Ascending aorta (tissue), 2 donors: ENCODE measurements around the gene PRLR. TPM values are rescaled to one million over a fixed set of nuclear protein-coding genes. Genes with fewer than 3 reads are reported as not detected.

ENCODE experiments used
- DNase-seq, 2 donors: peaks; one replicate each; pipeline ENCODE4 v3.0.0-alpha.2; 2019; ENCODE audit warnings: low spot score in 2 of 2
- H3K27ac ChIP-seq, 2 donors: fragments of 200-600 bp; sonication (generic); one replicate each; pipeline ENCODE4 v1.5.1; 2016 to 2017; ENCODE audit warnings: mild to moderate bottlenecking in 1 of 2
- H3K27me3 ChIP-seq: fragments of 200-600 bp; sonication (generic); one replicate; pipeline ENCODE4 v1.5.1; 2017
- H3K36me3 ChIP-seq, 2 donors: fragments of 200-600 bp; sonication (generic); one replicate each; pipeline ENCODE4 v1.5.1; 2016
- H3K4me1 ChIP-seq, 2 donors: fragments of 200-600 bp; sonication (generic); one replicate each; pipeline ENCODE4 v1.5.1; 2016 to 2017; ENCODE audit warnings: mild to moderate bottlenecking in 1 of 2
- H3K4me3 ChIP-seq, 2 donors: fragments of 200-600 bp; sonication (generic); one replicate each; pipeline ENCODE4 v1.5.1; 2016 to 2017; ENCODE audit warnings: mild to moderate bottlenecking in 1 of 2
- H3K9me3 ChIP-seq, 2 donors: fragments of 200-600 bp; sonication (generic); one replicate each; pipeline ENCODE4 v1.5.1; 2016
- intact Hi-C: fragments of 100-400 bp; cut with DNase I; formaldehyde crosslinking; loops from one replicate; pipeline ENCODE4 v1.15.1; 2023
- total RNA-seq: library from RNA; depleted of rRNA; stranded (reverse); fragments of >200 nt; gene quantifications from one replicate; pipeline ENCODE4 v1.1.0, GENCODE V29; 2016
- TF ChIP-seq, protein P1 (sequence below), 3 experiments: fragments of 200-600 bp in 2 of 3; fragments of 450-650 bp in 1 of 3; sonication (generic) in 2 of 3; IDR thresholded peaks; one replicate each; pipeline ENCODE4 v1.5.1; 2016 to 2019; ENCODE audit warnings: antibody characterized with exemption in 3 of 3, mild to moderate bottlenecking in 1 of 3, moderate library complexity in 1 of 3

PRLR gene
- total RNA-seq, 1 donor from 2014 or later: 0.43 TPM

DNA sequence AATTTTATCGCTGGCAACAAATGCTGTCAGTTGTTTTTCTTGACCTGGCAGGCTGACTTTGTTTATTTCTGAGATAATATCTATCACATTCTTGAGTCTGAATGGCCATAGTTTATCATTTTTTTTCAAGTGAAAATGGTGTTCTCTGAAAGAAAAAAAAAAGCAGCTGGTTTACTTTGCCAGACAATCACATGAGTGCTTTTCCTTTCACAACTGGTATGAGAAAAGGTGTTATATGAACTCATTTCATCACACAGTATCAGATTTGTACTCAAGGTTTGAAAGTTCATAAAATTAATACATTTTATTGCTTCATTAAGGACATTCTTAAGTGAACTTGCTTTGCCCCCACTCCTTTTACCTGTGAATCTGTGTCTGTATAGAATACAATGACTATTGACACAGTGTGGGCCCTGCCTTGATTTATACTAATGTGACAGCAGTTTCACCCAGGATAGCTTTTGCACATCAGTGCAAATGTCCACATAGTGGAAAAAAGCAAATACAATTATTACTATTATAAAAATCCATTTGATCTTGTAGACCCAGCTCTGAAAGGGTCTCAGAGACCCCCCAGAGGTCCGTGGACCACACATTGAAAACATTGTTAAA lies 33.1 kb upstream of the PRLR start:
- no peak for DNase-seq
- intact Hi-C loops: no loop called here
- Histone ChIP-seq H3K9me3 (no peaks in the 10 kb centered on the region), H3K4me3 (no peak overlapping the region), H3K27me3 (no peaks in the 10 kb centered on the region), H3K27ac (no peak overlapping the region), H3K4me1 (no peaks in the 10 kb centered on the region), H3K36me3 (no peaks in the 10 kb centered on the region)
- TF ChIP-seq, protein P1, sequence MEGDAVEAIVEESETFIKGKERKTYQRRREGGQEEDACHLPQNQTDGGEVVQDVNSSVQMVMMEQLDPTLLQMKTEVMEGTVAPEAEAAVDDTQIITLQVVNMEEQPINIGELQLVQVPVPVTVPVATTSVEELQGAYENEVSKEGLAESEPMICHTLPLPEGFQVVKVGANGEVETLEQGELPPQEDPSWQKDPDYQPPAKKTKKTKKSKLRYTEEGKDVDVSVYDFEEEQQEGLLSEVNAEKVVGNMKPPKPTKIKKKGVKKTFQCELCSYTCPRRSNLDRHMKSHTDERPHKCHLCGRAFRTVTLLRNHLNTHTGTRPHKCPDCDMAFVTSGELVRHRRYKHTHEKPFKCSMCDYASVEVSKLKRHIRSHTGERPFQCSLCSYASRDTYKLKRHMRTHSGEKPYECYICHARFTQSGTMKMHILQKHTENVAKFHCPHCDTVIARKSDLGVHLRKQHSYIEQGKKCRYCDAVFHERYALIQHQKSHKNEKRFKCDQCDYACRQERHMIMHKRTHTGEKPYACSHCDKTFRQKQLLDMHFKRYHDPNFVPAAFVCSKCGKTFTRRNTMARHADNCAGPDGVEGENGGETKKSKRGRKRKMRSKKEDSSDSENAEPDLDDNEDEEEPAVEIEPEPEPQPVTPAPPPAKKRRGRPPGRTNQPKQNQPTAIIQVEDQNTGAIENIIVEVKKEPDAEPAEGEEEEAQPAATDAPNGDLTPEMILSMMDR (IDR thresholded peaks at IDR 0.05): no peak

DNA sequence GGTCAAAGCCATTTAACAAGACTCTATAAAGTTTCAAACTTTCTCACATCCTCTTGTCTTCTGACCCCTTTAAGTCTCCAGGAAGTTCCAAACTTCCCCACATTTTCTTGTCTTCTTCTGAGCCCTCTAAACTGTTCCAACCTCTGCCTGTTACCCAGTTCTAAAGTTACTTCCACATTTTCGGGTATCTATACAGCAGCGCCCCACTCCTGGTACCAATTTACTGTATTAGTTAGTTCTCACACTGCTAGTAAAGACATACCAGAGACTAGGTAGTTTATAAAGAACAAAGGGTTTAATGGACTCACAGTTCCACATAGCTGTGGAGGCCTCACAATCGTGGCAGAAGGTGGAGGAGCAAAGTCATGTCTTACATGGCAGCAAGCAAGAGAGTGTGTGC lies 23.3 kb upstream of the PRLR start:
- H3K27me3 ChIP-seq: no peaks in the 10 kb centered on the region
- TF ChIP-seq, protein P1 (IDR thresholded peaks at IDR 0.05): no peak
- intact Hi-C loops: no loop called here

DNA sequence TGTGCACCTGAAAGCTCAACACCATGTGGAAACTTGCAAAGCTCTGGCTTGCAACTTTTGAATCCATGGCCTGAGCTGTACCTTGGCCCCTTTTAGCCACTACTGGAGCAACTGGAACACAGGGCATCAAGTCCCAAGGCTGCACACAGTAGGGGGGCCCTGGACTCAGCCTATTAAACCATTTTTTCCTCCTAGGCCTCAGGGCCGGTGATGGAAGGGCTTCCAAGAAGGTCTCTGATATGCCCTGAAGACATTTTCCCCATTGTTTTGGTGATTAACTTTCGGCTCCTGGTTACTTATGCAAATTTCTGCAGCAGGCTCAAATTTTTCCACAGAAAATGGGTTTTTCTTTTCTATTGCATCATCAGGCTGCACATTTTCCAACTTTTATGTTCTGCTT lies 22.7 kb upstream of the PRLR start:
- H3K4me3 ChIP-seq: no peak overlapping the region

More for the DNA sequence above, 23.3 kb upstream of the PRLR start:
- no peak for DNase-seq
- H3K4me3 ChIP-seq: no peak overlapping the region
- no peaks in the 10 kb centered on the region for H3K4me1 ChIP-seq
- no peaks in the 10 kb centered on the region for H3K36me3 ChIP-seq
- peaks cover 0 to 15% of the 10 kb centered on the region in 2 donors for H3K9me3 ChIP-seq
- H3K27ac ChIP-seq: no peak overlapping the region

DNA sequence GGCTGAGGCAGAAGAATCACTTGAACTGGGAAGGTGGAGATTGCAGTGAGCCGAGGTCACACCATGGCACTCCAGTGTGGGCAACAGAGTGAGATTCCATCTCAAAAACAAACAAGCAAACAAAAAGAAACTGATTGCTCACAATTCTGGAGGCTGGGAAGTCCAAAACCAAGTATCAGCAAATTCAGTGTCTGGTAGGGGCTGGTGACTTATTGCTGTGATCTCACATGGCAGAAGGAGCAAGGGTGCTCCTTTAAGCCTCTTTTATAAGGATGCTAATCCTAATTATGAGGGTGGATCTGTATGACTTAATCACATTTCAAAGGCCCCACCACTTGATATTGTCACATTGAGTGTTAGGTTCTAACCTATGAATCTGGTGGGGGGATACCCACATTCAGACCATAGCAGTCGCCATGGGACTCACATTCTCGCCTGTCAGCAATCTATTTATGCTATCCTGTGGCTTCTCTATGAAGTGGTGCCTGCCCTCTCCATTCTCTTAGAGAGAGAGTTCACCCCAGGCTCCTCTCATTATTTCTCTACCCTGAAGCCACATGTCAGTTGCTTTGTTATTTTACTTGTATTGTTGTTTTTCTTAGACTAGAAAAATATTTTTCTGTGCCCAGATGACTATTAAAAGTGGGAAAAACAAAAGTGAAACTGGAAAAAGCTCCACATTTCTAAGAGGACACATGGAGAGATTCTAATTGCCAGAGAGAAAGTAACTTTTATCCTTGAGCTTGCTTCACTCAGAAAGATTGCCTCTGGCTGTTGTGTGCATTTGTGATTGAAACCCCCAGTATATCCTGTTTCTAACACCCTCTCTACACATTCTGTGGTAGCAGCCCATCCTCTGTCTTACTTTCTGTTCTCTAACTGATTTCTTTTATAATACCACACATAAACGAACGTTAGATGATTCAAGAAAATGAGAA lies 18.8 kb upstream of the PRLR start:
- no peak for DNase-seq
- intact Hi-C loops: no loop called here
- Histone ChIP-seq H3K4me3 (peak overlapping the region in 1 of 2 donors; percentile 33), H3K27me3 (no peaks in the 10 kb centered on the region), H3K9me3 (peaks cover 0 to 13% of the 10 kb centered on the region in 2 donors), H3K27ac (no peak overlapping the region), H3K36me3 (no peaks in the 10 kb centered on the region), H3K4me1 (peaks cover 5 to 8% of the 10 kb centered on the region in 2 donors)
- TF ChIP-seq, protein P1 (IDR thresholded peaks at IDR 0.05): no peak

More for the DNA sequence above, 22.7 kb upstream of the PRLR start:
- no peaks in the 10 kb centered on the region for H3K4me1 ChIP-seq
- intact Hi-C loops: no loop called here
- peaks cover 0 to 15% of the 10 kb centered on the region in 2 donors for H3K9me3 ChIP-seq
- H3K36me3 ChIP-seq: no peaks in the 10 kb centered on the region
- no peak for DNase-seq
- H3K27ac ChIP-seq: no peak overlapping the region
- TF ChIP-seq, protein P1 (IDR thresholded peaks at IDR 0.05): no peak
- H3K27me3 ChIP-seq: no peaks in the 10 kb centered on the region

DNA sequence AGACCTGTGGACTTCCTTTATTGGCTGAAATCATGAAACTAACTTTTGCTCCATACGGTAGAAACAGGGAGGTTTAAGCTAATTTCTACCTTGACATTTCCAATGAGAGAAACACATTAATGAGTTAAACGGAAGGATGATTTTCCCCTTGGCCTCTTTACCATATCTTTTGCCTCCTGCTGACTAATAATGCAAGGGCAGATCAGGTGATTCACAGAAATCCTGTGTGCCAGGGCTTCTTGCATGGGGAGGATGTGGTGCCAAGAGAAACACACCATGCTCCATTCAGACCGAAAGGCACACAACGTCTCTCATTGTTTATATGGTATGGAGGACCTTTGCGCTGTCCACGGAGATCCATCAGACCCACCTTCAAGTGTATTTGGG lies 17.4 kb upstream of the PRLR start:
- Histone ChIP-seq H3K36me3 (no peaks in the 10 kb centered on the region), H3K27me3 (no peaks in the 10 kb centered on the region), H3K4me3 (no peak overlapping the region), H3K4me1 (peaks cover 5 to 8% of the 10 kb centered on the region in 2 donors), H3K9me3 (no peaks in the 10 kb centered on the region), H3K27ac (peak overlapping the region in 1 of 2 donors; percentile 31)
- TF ChIP-seq, protein P1 (IDR thresholded peaks at IDR 0.05): no peak
- peak in 1 of 2 donors; percentile 68 for DNase-seq
- intact Hi-C loops: no loop called here
